NCI-H748 (cell line): ENCODE data around the gene PHF12.

Experiments
- DNase-seq: peaks from one replicate; lab custom pipeline; 2025; ENCODE audit not compliant: unreplicated experiment; lab: John Stamatoyannopoulos, UW

PHF12 gene

GRCh38 chr17:28955408-28955807 is 4.1 kb upstream of the PHF12 start:
- no peak for DNase-seq

GRCh38 chr17:28954886-28955285 is 3.6 kb upstream of the PHF12 start:
- no peak for DNase-seq

- peak; percentile 74 for DNase-seq
Observed at GRCh38 chr17:28953444-28954118, 2.3 kb upstream of the PHF12 start.

- peak; percentile 100 for DNase-seq
Observed at GRCh38 chr17:28951991-28952975, 965 bp upstream of the PHF12 start.

- peak; percentile 64 for DNase-seq
Observed at GRCh38 chr17:28950752-28951427, 428 bp downstream of the PHF12 start.

GRCh38 chr17:28950017-28950751 is 1.1 kb downstream of the PHF12 start:
- DNase-seq, result peak; percentile 64

- DNase-seq, result peak; percentile 66
Observed at GRCh38 chr17:28949185-28950016, 1.9 kb downstream of the PHF12 start.

GRCh38 chr17:28948873-28949184 is 2.5 kb downstream of the PHF12 start:
- peak; percentile 66 for DNase-seq

- DNase-seq, result no peak
Observed at GRCh38 chr17:28948342-28948741, 3.0 kb downstream of the PHF12 start.

GRCh38 chr17:28947639-28948038 is 3.7 kb downstream of the PHF12 start:
- no peak for DNase-seq

GRCh38 chr17:28946239-28946638 is 5.1 kb downstream of the PHF12 start:
- no peak for DNase-seq

GRCh38 chr17:28944862-28945741 is 6.2 kb downstream of the PHF12 start:
- no peak for DNase-seq

GRCh38 chr17:28944343-28944742 is 7.0 kb downstream of the PHF12 start:
- no peak for DNase-seq

- DNase-seq, result no peak
Observed at GRCh38 chr17:28942925-28943324, 8.4 kb downstream of the PHF12 start.

GRCh38 chr17:28941251-28941650 is 10.1 kb downstream of the PHF12 start:
- no peak for DNase-seq

- no peak for DNase-seq
Observed at GRCh38 chr17:28940675-28941074, 10.6 kb downstream of the PHF12 start.

GRCh38 chr17:28940142-28940541 is 11.2 kb downstream of the PHF12 start:
- DNase-seq, result no peak

GRCh38 chr17:28938552-28938951 is 12.8 kb downstream of the PHF12 start:
- DNase-seq, result no peak

- DNase-seq, result no peak
Observed at GRCh38 chr17:28937044-28937729, 14.1 kb downstream of the PHF12 start.
